ENCODE results near the gene ROGDI.

GRCh38 chr16:4796982-4797804 lies 5.2 kb downstream of the ROGDI start:
- TF ChIP-seq PATZ1 (CRISPR knock-in tag; IDR thresholded peaks at IDR 0.05; ENCODE audit: borderline replicate concordance) = no peak
- no peak for TF ChIP-seq ZFP3 (CRISPR knock-in tag; IDR thresholded peaks at IDR 0.05)
- TF ChIP-seq ESRRG (CRISPR knock-in tag; IDR thresholded peaks at IDR 0.05) = no peak
- TF ChIP-seq ZFP30 (CRISPR knock-in tag; IDR thresholded peaks at IDR 0.05) = no peak
- TF ChIP-seq SNAI2 (CRISPR knock-in tag; IDR thresholded peaks at IDR 0.05) = no peak
- no peak for TF ChIP-seq ISL1 (CRISPR knock-in tag; IDR thresholded peaks at IDR 0.05)
- no peak for TF ChIP-seq ZC3H10 (CRISPR knock-in tag; IDR thresholded peaks at IDR 0.05)
- no peak for TF ChIP-seq CREB5 (CRISPR knock-in tag; IDR thresholded peaks at IDR 0.05; ENCODE audit: low read depth)
- no peak for TF ChIP-seq CSDC2 (CRISPR knock-in tag; IDR thresholded peaks at IDR 0.05)

Data from SK-N-SH treated with all-trans-retinoic acid at 6 μM for 48 hours (cell line).